Loucy (cell line): Measurements from ENCODE around the gene VCL.

Experiments
- EZH2phosphoT487 ChIP-seq: fragments of 200-600 bp; IDR thresholded peaks from 2 replicates; pipeline ENCODE4 v1.6.1; 2018; ENCODE audit warnings: antibody characterized with exemption, mild to moderate bottlenecking, moderate library complexity, borderline replicate concordance
- TF ChIP-seq, protein P1 (sequence below): fragments of 200-600 bp; sonication (generic); conservative IDR thresholded peaks from 2 replicates; pipeline ENCODE4 v1.5.1; 2014; ENCODE audit warnings: mild to moderate bottlenecking, antibody characterized with exemption, low read length

DNA sequence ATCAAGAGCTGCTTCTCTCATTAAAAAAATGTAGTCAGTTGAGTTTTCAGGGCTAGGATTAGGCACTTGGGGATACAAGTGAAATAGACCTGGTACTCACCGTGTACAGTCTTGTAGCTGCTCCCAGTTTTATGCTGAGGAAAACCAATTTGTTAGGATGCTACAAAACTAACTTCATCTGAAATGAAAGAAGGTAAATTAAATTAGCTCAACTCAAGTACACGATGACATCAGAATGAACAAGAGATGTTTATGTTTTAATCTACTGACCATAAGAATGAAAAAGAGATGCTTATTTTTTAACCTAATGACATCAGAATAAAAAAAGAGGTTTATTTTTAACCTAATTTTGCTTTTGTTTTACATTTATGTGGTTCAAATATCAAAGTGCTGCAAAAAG is 79.0 kb downstream of the VCL start:
- TF ChIP-seq, protein P1, sequence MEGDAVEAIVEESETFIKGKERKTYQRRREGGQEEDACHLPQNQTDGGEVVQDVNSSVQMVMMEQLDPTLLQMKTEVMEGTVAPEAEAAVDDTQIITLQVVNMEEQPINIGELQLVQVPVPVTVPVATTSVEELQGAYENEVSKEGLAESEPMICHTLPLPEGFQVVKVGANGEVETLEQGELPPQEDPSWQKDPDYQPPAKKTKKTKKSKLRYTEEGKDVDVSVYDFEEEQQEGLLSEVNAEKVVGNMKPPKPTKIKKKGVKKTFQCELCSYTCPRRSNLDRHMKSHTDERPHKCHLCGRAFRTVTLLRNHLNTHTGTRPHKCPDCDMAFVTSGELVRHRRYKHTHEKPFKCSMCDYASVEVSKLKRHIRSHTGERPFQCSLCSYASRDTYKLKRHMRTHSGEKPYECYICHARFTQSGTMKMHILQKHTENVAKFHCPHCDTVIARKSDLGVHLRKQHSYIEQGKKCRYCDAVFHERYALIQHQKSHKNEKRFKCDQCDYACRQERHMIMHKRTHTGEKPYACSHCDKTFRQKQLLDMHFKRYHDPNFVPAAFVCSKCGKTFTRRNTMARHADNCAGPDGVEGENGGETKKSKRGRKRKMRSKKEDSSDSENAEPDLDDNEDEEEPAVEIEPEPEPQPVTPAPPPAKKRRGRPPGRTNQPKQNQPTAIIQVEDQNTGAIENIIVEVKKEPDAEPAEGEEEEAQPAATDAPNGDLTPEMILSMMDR, result no peak
- no peak for TF ChIP-seq EZH2phosphoT487
